H1 (cell line): Measurements from ENCODE around the gene AEBP1.
A peak's percentile ranks its signal among the peaks of the same experiment; 100 is the strongest.

Experiments
- CBX5 ChIP-seq: fragments of 300-800, 300-1000 bp; sonication (generic); IDR thresholded peaks from 2 replicates; pipeline ENCODE4 v1.7.1; 2016; ENCODE audit warnings: antibody characterized with exemption, low read length, low read depth
- CHD1 ChIP-seq: IDR thresholded peaks from 2 replicates; pipeline ENCODE4 v1.6.1; 2012; ENCODE audit warnings: low read depth, low read length, improper control_type of control experiment
- GTF2F1 ChIP-seq: IDR thresholded peaks from 2 replicates; pipeline ENCODE4 v1.6.1; 2012; ENCODE audit warnings: low read depth, low read length, improper control_type of control experiment, borderline replicate concordance
- NRF1 ChIP-seq: IDR thresholded peaks from 2 replicates; pipeline ENCODE4 v1.6.1; 2011; ENCODE audit warnings: mild to moderate bottlenecking, low read depth, low read length, improper control_type of control experiment
- POLR2AphosphoS5 ChIP-seq: IDR thresholded peaks from 2 replicates; pipeline ENCODE4 v1.6.1; 2011; ENCODE audit warnings: low read depth, low read length
- RBBP5 ChIP-seq: IDR thresholded peaks from 2 replicates; pipeline ENCODE4 v1.7.1; 2012; ENCODE audit warnings: low read depth, mild to moderate bottlenecking, inconsistent platforms, low read length, moderate library complexity, borderline replicate concordance
- RFX5 ChIP-seq: IDR thresholded peaks from 2 replicates; pipeline ENCODE4 v1.6.1; 2011; ENCODE audit warnings: low read depth, low read length, improper control_type of control experiment, borderline replicate concordance
- RXRA ChIP-seq: IDR thresholded peaks from 2 replicates; pipeline ENCODE4 v1.6.1; 2011; ENCODE audit warnings: low read depth, mild to moderate bottlenecking, low read length, moderate library complexity; ENCODE audit not compliant: insufficient read depth
- YY1 ChIP-seq: IDR thresholded peaks from 2 replicates; pipeline ENCODE4 v1.6.1; 2011; ENCODE audit warnings: low read depth, mild to moderate bottlenecking, low read length
- TF ChIP-seq, protein P1 (sequence below), 3 experiments: IDR thresholded peaks; 1 replicate in 2 of 3; 2 replicates in 1 of 3; pipeline versions ENCODE4 v1.5.1 to v1.6.1; 2011; ENCODE audit warnings: low read length in 3 of 3, mild to moderate bottlenecking in 3 of 3, inconsistent platforms in 2 of 3, low read depth in 1 of 3, moderate library complexity in 1 of 3; ENCODE audit not compliant: insufficient read depth in 1 of 3; ENCODE audit errors: control extremely low read depth in 1 of 3

GRCh38 chr7:44131173-44132029, 27.3 kb downstream of the AEBP1 start:
- TF ChIP-seq, protein P1, sequence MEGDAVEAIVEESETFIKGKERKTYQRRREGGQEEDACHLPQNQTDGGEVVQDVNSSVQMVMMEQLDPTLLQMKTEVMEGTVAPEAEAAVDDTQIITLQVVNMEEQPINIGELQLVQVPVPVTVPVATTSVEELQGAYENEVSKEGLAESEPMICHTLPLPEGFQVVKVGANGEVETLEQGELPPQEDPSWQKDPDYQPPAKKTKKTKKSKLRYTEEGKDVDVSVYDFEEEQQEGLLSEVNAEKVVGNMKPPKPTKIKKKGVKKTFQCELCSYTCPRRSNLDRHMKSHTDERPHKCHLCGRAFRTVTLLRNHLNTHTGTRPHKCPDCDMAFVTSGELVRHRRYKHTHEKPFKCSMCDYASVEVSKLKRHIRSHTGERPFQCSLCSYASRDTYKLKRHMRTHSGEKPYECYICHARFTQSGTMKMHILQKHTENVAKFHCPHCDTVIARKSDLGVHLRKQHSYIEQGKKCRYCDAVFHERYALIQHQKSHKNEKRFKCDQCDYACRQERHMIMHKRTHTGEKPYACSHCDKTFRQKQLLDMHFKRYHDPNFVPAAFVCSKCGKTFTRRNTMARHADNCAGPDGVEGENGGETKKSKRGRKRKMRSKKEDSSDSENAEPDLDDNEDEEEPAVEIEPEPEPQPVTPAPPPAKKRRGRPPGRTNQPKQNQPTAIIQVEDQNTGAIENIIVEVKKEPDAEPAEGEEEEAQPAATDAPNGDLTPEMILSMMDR (IDR thresholded peaks at IDR 0.05; ENCODE audit: control extremely low read depth in 1 of 3, insufficient read depth in 1 of 3, low read depth in 1 of 3, low read length in 3 of 3) = peak; percentile 66 to 75 (median 68)
- TF ChIP-seq POLR2AphosphoS5 = no peak
- no peak for TF ChIP-seq NRF1
- TF ChIP-seq YY1 = no peak
- TF ChIP-seq CBX5 = no peak
- TF ChIP-seq RXRA = no peak
- TF ChIP-seq CHD1 = no peak
- no peak for TF ChIP-seq RBBP5
- TF ChIP-seq RFX5 = no peak
- no peak for TF ChIP-seq GTF2F1
